ENCODE results near the gene TNRC18. TPM values are rescaled to one million over a fixed set of nuclear protein-coding genes. Genes with fewer than 3 reads are reported as not detected.

TNRC18 gene
- polyA plus RNA-seq, 1 donor from 2014 or later = 23.6 TPM

DNA sequence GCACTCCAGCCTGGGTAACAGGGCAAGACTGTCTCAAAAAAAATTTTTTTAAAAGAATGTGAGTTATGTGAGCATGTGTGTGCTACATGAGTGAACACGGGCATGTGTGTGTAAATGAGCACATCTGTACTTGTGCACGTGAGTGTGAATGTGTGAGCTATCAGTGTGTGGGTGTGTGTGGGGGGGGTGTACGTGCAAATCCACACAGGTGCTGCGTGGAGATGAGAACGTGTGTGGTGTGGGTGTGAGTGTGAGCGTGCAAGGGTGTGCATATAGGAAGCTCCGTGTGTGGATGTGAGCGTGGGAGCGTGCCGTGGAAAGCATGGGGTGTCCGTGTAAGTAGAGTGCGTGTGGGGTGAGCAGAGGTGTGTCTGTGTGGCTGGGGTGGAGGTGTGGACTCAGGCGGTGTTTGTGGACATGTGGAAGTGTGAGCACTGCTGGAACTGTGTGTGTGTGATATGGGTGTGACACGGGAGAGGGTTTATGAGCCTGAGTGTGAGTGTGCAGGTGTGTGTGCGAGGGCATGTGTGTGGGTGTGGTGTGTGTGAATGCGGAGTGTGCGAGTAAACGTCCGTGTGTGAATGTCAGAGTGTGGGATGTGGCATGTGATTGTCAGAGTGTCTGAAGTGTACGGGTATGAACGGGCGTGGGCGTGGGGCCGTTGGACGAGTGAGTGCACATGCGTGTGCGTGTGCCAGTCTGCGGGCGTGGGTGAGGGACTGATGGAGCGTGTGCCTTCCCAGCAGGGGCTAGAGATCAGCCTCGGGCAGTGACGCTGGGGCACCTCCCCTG is 45.9 kb upstream of the TNRC18 start:
- Histone ChIP-seq H3K4me2 (ENCODE audit: low read length) (no peak overlapping the region), H3K27me3 (ENCODE audit: insufficient read depth, low read depth, low read length) (no peaks in the 10 kb centered on the region), H3F3A (ENCODE audit: insufficient read depth, low read length, poor library complexity, severe bottlenecking) (no peaks in the 10 kb centered on the region), H3K36me3 (ENCODE audit: insufficient read depth, low read length) (no peaks in the 10 kb centered on the region), H3K27ac (ENCODE audit: low read length) (no peak overlapping the region), H3K9me2 (ENCODE audit: insufficient read depth, low read length) (no peaks in the 10 kb centered on the region), H3K9ac (ENCODE audit: low read length) (no peak overlapping the region), H3K4me3 (ENCODE audit: low read length) (no peak overlapping the region), H3K79me2 (replicated peaks; ENCODE audit: insufficient read depth, low read length) (no peaks in the 10 kb centered on the region), H4K20me1 (ENCODE audit: insufficient read depth) (no peaks in the 10 kb centered on the region), H2AFZ (ENCODE audit: low read depth, low read length) (no peak overlapping the region), H3K9me3 (ENCODE audit: low read length) (no peaks in the 10 kb centered on the region)
- TF ChIP-seq RAD21 (conservative IDR thresholded peaks at IDR 0.05) (no peak), EZH2 (IDR thresholded peaks at IDR 0.05; ENCODE audit: borderline replicate concordance, insufficient read depth, low read length, poor library complexity, severe bottlenecking) (no peak), SMC3 (conservative IDR thresholded peaks at IDR 0.05; ENCODE audit: poor library complexity) (no peak), TAF1 (IDR thresholded peaks at IDR 0.05; ENCODE audit: low read depth) (no peak), MXI1 (conservative IDR thresholded peaks at IDR 0.05; ENCODE audit: poor library complexity, severe bottlenecking) (no peak), POLR2AphosphoS5 (IDR thresholded peaks at IDR 0.05) (no peak), EP300 (conservative IDR thresholded peaks at IDR 0.05; ENCODE audit: poor library complexity, severe bottlenecking) (no peak)
- TF ChIP-seq, protein P1, sequence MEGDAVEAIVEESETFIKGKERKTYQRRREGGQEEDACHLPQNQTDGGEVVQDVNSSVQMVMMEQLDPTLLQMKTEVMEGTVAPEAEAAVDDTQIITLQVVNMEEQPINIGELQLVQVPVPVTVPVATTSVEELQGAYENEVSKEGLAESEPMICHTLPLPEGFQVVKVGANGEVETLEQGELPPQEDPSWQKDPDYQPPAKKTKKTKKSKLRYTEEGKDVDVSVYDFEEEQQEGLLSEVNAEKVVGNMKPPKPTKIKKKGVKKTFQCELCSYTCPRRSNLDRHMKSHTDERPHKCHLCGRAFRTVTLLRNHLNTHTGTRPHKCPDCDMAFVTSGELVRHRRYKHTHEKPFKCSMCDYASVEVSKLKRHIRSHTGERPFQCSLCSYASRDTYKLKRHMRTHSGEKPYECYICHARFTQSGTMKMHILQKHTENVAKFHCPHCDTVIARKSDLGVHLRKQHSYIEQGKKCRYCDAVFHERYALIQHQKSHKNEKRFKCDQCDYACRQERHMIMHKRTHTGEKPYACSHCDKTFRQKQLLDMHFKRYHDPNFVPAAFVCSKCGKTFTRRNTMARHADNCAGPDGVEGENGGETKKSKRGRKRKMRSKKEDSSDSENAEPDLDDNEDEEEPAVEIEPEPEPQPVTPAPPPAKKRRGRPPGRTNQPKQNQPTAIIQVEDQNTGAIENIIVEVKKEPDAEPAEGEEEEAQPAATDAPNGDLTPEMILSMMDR (IDR thresholded peaks at IDR 0.05; ENCODE audit: poor library complexity, severe bottlenecking) = no peak
- TF ChIP-seq, protein P2, sequence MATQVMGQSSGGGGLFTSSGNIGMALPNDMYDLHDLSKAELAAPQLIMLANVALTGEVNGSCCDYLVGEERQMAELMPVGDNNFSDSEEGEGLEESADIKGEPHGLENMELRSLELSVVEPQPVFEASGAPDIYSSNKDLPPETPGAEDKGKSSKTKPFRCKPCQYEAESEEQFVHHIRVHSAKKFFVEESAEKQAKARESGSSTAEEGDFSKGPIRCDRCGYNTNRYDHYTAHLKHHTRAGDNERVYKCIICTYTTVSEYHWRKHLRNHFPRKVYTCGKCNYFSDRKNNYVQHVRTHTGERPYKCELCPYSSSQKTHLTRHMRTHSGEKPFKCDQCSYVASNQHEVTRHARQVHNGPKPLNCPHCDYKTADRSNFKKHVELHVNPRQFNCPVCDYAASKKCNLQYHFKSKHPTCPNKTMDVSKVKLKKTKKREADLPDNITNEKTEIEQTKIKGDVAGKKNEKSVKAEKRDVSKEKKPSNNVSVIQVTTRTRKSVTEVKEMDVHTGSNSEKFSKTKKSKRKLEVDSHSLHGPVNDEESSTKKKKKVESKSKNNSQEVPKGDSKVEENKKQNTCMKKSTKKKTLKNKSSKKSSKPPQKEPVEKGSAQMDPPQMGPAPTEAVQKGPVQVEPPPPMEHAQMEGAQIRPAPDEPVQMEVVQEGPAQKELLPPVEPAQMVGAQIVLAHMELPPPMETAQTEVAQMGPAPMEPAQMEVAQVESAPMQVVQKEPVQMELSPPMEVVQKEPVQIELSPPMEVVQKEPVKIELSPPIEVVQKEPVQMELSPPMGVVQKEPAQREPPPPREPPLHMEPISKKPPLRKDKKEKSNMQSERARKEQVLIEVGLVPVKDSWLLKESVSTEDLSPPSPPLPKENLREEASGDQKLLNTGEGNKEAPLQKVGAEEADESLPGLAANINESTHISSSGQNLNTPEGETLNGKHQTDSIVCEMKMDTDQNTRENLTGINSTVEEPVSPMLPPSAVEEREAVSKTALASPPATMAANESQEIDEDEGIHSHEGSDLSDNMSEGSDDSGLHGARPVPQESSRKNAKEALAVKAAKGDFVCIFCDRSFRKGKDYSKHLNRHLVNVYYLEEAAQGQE (IDR thresholded peaks at IDR 0.05; ENCODE audit: borderline replicate concordance) = no peak

DNA sequence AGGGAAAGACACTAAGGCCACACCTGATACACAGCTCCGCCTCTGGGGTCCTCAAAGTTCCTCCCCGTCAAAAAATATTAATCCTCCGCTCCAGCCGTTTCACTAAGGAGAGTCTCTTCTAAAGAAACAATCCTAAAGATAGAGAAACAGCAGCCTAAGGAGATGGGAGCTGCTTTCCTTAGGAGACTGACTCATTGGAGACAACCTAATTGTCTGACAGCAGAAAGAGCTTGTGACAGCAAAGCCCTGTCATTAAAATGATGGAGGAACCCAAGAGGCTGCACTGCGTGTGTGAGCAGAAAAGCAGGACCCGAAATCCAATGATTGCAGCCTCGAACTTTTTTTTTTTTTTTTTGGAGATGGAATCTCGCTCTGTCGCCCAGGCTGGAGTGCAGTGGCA is 44.0 kb upstream of the TNRC18 start:
- Histone ChIP-seq H3K4me3 (ENCODE audit: low read length) (peak overlapping the region; percentile 40), H3K4me2 (ENCODE audit: low read length) (no peak overlapping the region), H3K79me2 (replicated peaks; ENCODE audit: insufficient read depth, low read length) (no peaks in the 10 kb centered on the region), H3K9me3 (ENCODE audit: low read length) (no peaks in the 10 kb centered on the region), H2AFZ (ENCODE audit: low read depth, low read length) (no peak overlapping the region), H3K9ac (ENCODE audit: low read length) (peak overlapping the region; percentile 61), H4K20me1 (ENCODE audit: insufficient read depth) (no peaks in the 10 kb centered on the region), H3F3A (ENCODE audit: insufficient read depth, low read length, poor library complexity, severe bottlenecking) (no peaks in the 10 kb centered on the region), H3K27me3 (ENCODE audit: insufficient read depth, low read depth, low read length) (no peaks in the 10 kb centered on the region), H3K36me3 (ENCODE audit: insufficient read depth, low read length) (no peaks in the 10 kb centered on the region), H3K27ac (ENCODE audit: low read length) (peak overlapping the region; percentile 89), H3K9me2 (ENCODE audit: insufficient read depth, low read length) (no peaks in the 10 kb centered on the region)
- TF ChIP-seq, protein P2 (IDR thresholded peaks at IDR 0.05; ENCODE audit: borderline replicate concordance) = peak; percentile 75
- TF ChIP-seq EP300 (conservative IDR thresholded peaks at IDR 0.05; ENCODE audit: poor library complexity, severe bottlenecking) = peak; percentile 87
- TF ChIP-seq EZH2 (IDR thresholded peaks at IDR 0.05; ENCODE audit: borderline replicate concordance, insufficient read depth, low read length, poor library complexity, severe bottlenecking) = no peak
- no peak for TF ChIP-seq RAD21 (conservative IDR thresholded peaks at IDR 0.05)
- peak; percentile 66 for TF ChIP-seq POLR2AphosphoS5 (IDR thresholded peaks at IDR 0.05)
